H1 (cell line): ENCODE results near the gene CNGB1. TPM values are rescaled to one million over a fixed set of nuclear protein-coding genes. Genes with fewer than 3 reads are reported as not detected.

Experiments
- ASH2L ChIP-seq: fragments of 200-600, 300-600 bp; sonication (generic); IDR thresholded peaks from one replicate; pipeline ENCODE4 v1.7.1; 2017; ENCODE audit warnings: low read length
- HDAC2 ChIP-seq, 2 experiments: fragments of 300-600 bp in 1 of 2; sonication (generic) in 1 of 2; IDR thresholded peaks; 2 replicates each; pipeline ENCODE4 v1.6.1; 2011 to 2012; ENCODE audit warnings: low read depth in 2 of 2, low read length in 2 of 2, mild to moderate bottlenecking in 2 of 2, moderate library complexity in 2 of 2, borderline replicate concordance in 1 of 2, inconsistent platforms in 1 of 2
- polyA plus RNA-seq, 7 experiments: library from polyadenylated mRNA; depleted of rRNA in 3 of 7; stranded (reverse) in 5 of 7; unstranded in 2 of 7; fragments of >200 nt in 5 of 7; fragments of 200-250 nt in 2 of 7; gene quantifications; 1 replicate in 5 of 7; 2 replicates in 1 of 7; 4 replicates in 1 of 7; pipeline versions ENCODE4 v1.2.1 to v1.2.3, GENCODE V29; 2011 to 2013; ENCODE audit warnings: missing spikeins in 2 of 7, mixed read lengths in 2 of 7
- total RNA-seq: library from RNA; stranded (reverse); fragmentation: NEBNext Ultra II Directional; extraction: Animal tissue kit (Norgen Biotek cat#: 25700); gene quantifications from 2 replicates; pipeline ENCODE4 v1.2.1, GENCODE V29; 2021
- TF ChIP-seq, protein P1 (sequence below): fragments of 300-600 bp; sonication (generic); IDR thresholded peaks from 2 replicates; pipeline ENCODE4 v1.7.1; 2012; ENCODE audit warnings: low read length, moderate library complexity, mild to moderate bottlenecking, inconsistent platforms; ENCODE audit not compliant: insufficient replicate concordance

The CNGB1 gene
- total and polyA plus RNA-seq, 2 of the 8 experiments (the other 6 are each of a cell fraction or from before 2014, with no cell fraction given) = not detected

DNA sequence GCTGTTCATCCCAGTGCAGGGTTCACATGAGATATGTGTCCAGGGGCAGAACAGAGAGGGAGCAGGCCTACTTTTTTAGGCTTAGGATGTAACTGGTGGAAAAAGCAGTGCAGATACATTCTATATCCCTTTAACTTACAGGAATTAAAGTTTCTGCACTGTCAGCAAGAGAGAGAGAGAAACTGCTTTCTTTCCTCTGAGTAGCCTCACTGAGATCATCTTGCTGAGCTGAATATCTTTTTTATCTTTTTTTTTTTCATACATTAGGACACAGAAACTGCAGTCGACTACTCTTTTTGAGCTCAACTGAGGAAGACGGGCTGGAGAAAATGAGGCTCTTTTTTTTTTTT lies 50.1 kb downstream of the CNGB1 start (continued):
- TF ChIP-seq, protein P1, sequence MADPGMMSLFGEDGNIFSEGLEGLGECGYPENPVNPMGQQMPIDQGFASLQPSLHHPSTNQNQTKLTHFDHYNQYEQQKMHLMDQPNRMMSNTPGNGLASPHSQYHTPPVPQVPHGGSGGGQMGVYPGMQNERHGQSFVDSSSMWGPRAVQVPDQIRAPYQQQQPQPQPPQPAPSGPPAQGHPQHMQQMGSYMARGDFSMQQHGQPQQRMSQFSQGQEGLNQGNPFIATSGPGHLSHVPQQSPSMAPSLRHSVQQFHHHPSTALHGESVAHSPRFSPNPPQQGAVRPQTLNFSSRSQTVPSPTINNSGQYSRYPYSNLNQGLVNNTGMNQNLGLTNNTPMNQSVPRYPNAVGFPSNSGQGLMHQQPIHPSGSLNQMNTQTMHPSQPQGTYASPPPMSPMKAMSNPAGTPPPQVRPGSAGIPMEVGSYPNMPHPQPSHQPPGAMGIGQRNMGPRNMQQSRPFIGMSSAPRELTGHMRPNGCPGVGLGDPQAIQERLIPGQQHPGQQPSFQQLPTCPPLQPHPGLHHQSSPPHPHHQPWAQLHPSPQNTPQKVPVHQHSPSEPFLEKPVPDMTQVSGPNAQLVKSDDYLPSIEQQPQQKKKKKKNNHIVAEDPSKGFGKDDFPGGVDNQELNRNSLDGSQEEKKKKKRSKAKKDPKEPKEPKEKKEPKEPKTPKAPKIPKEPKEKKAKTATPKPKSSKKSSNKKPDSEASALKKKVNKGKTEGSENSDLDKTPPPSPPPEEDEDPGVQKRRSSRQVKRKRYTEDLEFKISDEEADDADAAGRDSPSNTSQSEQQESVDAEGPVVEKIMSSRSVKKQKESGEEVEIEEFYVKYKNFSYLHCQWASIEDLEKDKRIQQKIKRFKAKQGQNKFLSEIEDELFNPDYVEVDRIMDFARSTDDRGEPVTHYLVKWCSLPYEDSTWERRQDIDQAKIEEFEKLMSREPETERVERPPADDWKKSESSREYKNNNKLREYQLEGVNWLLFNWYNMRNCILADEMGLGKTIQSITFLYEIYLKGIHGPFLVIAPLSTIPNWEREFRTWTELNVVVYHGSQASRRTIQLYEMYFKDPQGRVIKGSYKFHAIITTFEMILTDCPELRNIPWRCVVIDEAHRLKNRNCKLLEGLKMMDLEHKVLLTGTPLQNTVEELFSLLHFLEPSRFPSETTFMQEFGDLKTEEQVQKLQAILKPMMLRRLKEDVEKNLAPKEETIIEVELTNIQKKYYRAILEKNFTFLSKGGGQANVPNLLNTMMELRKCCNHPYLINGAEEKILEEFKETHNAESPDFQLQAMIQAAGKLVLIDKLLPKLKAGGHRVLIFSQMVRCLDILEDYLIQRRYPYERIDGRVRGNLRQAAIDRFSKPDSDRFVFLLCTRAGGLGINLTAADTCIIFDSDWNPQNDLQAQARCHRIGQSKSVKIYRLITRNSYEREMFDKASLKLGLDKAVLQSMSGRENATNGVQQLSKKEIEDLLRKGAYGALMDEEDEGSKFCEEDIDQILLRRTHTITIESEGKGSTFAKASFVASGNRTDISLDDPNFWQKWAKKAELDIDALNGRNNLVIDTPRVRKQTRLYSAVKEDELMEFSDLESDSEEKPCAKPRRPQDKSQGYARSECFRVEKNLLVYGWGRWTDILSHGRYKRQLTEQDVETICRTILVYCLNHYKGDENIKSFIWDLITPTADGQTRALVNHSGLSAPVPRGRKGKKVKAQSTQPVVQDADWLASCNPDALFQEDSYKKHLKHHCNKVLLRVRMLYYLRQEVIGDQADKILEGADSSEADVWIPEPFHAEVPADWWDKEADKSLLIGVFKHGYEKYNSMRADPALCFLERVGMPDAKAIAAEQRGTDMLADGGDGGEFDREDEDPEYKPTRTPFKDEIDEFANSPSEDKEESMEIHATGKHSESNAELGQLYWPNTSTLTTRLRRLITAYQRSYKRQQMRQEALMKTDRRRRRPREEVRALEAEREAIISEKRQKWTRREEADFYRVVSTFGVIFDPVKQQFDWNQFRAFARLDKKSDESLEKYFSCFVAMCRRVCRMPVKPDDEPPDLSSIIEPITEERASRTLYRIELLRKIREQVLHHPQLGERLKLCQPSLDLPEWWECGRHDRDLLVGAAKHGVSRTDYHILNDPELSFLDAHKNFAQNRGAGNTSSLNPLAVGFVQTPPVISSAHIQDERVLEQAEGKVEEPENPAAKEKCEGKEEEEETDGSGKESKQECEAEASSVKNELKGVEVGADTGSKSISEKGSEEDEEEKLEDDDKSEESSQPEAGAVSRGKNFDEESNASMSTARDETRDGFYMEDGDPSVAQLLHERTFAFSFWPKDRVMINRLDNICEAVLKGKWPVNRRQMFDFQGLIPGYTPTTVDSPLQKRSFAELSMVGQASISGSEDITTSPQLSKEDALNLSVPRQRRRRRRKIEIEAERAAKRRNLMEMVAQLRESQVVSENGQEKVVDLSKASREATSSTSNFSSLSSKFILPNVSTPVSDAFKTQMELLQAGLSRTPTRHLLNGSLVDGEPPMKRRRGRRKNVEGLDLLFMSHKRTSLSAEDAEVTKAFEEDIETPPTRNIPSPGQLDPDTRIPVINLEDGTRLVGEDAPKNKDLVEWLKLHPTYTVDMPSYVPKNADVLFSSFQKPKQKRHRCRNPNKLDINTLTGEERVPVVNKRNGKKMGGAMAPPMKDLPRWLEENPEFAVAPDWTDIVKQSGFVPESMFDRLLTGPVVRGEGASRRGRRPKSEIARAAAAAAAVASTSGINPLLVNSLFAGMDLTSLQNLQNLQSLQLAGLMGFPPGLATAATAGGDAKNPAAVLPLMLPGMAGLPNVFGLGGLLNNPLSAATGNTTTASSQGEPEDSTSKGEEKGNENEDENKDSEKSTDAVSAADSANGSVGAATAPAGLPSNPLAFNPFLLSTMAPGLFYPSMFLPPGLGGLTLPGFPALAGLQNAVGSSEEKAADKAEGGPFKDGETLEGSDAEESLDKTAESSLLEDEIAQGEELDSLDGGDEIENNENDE = no peak
- TF ChIP-seq HDAC2 (IDR thresholded peaks at IDR 0.05; ENCODE audit: borderline replicate concordance in 1 of 2, low read depth in 2 of 2, low read length in 2 of 2) (no peak), ASH2L (no peak)
